ENCODE results near the gene BLTP2. TPM values are rescaled to one million over a fixed set of nuclear protein-coding genes. Genes with fewer than 3 reads are reported as not detected.
A peak's percentile ranks its signal among the peaks of the same experiment; 100 is the strongest.

BLTP2 gene
- total and polyA plus RNA-seq, 2 of the 13 experiments (the other 11 are each of a cell fraction or from before 2014, with no cell fraction given), result 66.7 to 80.9 TPM

- peak; percentile 93 for TF ChIP-seq ZNF687 (CRISPR knock-in tag; IDR thresholded peaks at IDR 0.05)
- TF ChIP-seq HMGXB4 (CRISPR knock-in tag; IDR thresholded peaks at IDR 0.05; ENCODE audit: borderline replicate concordance in 1 of 2, low read depth in 1 of 2), result peak; percentile 39 to 76; a peak in 2 of 4 replicates
- TF ChIP-seq JUN (CRISPR knock-in tag; IDR thresholded peaks at IDR 0.05), result peak; percentile 70; the same call in 1 of the 2 replicates
- peak; percentile 44; the same call in 1 of the 2 replicates for TF ChIP-seq ZNF792 (CRISPR knock-in tag; IDR thresholded peaks at IDR 0.05)
- no peak for TF ChIP-seq ARID5B (CRISPR knock-in tag; IDR thresholded peaks at IDR 0.05)
- TF ChIP-seq TFDP1 (CRISPR knock-in tag; IDR thresholded peaks at IDR 0.05; ENCODE audit: borderline replicate concordance), result peak; percentile 75; the same call in 1 of the 2 replicates
- TF ChIP-seq ZNF616 (CRISPR knock-in tag; IDR thresholded peaks at IDR 0.05; ENCODE audit: low read depth), result 0 out of 2 replicates have a peak, but pooled peaks have one; percentile 56
- TF ChIP-seq ZNF563 (CRISPR knock-in tag; IDR thresholded peaks at IDR 0.05), result no peak
- peak; percentile 43; the same call in 1 of the 2 replicates for TF ChIP-seq ZNF609 (CRISPR knock-in tag; IDR thresholded peaks at IDR 0.05; ENCODE audit: borderline replicate concordance)
Measured at GRCh38 chr17:28661635-28662526, 16.9 kb upstream of the BLTP2 start, which contains the start of the genes SDF2 and SUPT6H (continued).
